SH-SY5Y (cell line): ENCODE data around the gene FKBP7.

Experiments
- GATA2 ChIP-seq: IDR thresholded peaks from 2 replicates; pipeline ENCODE4 v1.6.1; 2011; ENCODE audit warnings: mild to moderate bottlenecking, low read depth, low read length
- GATA3 ChIP-seq: IDR thresholded peaks from 2 replicates; pipeline ENCODE4 v1.6.1; 2011; ENCODE audit warnings: low read depth, mild to moderate bottlenecking, low read length, moderate library complexity

DNA sequence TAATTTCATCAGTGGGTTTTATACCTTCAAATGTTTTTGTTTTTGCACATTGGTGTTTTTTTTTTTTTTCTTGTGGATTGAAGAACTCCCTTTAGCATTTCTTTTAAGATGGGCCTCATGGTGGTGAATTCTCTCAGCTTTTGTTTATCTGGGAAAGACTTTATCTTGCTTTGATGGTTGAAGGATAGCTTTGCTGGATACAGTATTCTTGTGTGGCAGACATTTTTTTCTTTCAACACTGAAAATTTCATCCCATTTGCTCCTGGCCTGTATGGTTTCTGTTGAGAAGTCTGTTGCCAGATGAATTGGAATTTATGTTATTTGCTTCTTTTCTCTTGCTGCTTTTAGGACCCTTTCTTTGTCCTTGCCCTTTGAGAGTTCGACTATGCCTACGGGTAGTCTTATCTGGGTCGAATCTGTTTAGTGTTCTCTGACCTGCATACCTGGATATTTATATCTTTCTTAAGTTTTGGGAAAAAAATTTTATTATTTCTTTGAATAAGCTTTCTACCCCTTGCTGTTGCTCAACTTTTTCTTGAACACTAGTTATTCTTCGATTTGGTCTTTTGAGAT is 53.1 kb downstream of the FKBP7 start:
- no peak for TF ChIP-seq GATA2
- TF ChIP-seq GATA3, result no peak
